Left hindlimb (tissue), 1 donor: Measurements from ENCODE around the gene POFUT1.
A peak's percentile ranks its signal among the peaks of the same experiment; 100 is the strongest.
"Not testable (repeated sequence)": the region's sequence is repeated elsewhere in the genome, so short reads cannot be mapped to it uniquely, and the experiment has no call there.

Experiments
- DNase-seq: peaks from one replicate; pipeline ENCODE4 v3.0.0-alpha.2; 2018

Gene POFUT1

GRCh38 chr20:32207626-32208498, at the start of gene POFUT1, which contains the start of gene PLAGL2:
Gene POFUT1 (plus strand): TSS chr20:32207880. CDS start chr20:32207942, 62 bp downstream.
Gene PLAGL2 (minus strand): TSS chr20:32207743. CDS start chr20:32202178, 5,565 bp downstream.
- DNase-seq: peak; percentile 91

DNA sequence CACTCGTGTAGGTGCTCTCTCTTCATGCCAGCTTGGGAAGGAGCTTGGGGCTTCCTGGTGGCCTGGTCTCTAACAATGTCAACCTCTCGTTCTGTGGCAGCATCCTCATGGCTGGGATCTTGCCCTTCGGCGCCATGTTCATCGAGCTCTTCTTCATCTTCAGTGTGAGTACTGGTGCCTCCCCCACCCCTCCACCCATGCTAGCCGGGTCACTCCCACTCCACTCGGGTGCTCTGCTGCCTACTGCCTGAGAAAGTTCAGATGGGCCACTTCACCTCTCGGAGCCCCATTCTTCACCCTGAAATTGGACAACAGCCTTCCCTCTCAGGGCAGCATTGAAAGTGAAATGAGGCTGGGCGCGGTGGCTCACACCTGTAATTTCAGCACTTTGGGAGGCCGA, 49.3 kb upstream of the POFUT1 start:
- no peak for DNase-seq

DNA sequence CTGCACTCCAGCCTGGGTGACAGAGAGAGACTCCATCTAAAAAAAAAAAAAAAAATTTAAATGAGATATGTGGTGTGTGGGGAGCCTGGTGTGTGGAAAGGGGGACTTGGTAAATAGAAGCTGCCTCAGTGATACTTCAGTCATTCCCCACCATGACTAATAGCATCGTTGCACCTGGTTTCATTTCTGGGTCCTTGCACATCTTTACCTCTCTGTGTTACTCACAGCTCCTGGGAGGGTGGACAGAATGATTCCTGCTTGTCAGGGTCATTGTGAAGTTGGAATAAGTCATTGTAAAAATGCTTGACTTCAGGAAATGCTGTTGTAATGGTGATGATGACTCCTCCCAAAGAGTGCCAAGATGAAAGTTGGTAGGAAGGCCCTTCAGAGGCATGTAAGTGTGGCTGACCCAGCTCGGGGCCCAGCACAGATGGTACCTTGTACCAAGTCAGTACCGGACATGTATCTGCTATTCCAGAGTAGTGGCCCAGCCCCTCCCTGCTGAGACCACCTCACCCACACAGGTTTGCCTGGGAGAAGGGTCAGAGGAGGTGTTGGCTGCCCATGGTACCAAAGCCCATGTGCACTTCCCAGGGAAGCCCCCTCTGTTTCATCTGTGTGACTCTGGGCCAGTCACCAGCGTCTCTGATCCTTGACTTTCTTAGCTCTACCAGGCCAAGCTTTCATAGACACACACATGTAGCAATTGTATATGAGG, 48.6 kb upstream of the POFUT1 start:
- DNase-seq: no peak

DNA sequence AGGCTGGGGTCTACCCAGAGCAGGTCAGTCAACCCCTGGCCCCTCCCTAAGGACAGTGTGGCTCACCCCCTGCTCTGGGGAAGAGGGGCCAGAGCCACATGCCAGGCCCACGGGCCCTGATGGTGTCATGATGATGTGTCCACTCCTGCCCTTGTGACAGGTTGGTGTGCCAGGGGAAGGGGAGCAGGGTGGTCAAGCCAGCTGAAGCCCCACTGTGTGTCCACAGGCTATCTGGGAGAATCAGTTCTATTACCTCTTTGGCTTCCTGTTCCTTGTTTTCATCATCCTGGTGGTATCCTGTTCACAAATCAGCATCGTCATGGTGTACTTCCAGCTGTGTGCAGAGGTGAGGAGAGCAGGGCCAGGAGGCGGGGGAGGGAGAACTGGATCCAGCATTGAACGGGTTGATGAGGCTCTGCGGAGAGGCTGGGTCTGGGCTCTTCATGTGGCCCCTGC, 47.9 kb upstream of the POFUT1 start:
- no peak for DNase-seq

DNA sequence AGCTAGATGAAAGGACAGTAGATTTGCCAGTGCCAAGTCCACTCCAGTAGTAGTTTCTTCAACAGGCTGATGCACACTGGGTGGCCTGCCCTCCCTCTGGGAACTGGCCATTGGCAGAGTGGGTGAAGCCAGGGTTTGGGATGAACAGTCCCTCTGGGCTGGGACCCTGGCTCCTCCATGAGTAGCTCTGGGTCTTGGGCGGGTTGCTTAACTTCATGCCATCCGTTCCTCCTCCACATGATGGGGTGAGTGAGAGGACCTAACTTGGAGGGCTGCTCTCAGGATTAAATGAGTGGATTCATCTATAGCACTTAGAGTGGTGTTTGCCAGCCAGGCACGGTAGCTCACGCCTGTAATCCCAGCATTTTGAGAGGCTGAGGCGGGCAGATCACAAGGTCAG, 47.3 kb upstream of the POFUT1 start:
- DNase-seq: no peak

GRCh38 chr20:32162351-32162750, 45.3 kb upstream of the POFUT1 start:
- DNase-seq: no peak

GRCh38 chr20:32163951-32164350, 43.7 kb upstream of the POFUT1 start:
- no peak for DNase-seq

GRCh38 chr20:32164984-32165735, 42.5 kb upstream of the POFUT1 start:
- no peak for DNase-seq

- DNase-seq: no peak
Observed at GRCh38 chr20:32165836-32166545, 41.7 kb upstream of the POFUT1 start.

- DNase-seq: no peak
Observed at GRCh38 chr20:32167552-32167951, 40.1 kb upstream of the POFUT1 start.

DNA sequence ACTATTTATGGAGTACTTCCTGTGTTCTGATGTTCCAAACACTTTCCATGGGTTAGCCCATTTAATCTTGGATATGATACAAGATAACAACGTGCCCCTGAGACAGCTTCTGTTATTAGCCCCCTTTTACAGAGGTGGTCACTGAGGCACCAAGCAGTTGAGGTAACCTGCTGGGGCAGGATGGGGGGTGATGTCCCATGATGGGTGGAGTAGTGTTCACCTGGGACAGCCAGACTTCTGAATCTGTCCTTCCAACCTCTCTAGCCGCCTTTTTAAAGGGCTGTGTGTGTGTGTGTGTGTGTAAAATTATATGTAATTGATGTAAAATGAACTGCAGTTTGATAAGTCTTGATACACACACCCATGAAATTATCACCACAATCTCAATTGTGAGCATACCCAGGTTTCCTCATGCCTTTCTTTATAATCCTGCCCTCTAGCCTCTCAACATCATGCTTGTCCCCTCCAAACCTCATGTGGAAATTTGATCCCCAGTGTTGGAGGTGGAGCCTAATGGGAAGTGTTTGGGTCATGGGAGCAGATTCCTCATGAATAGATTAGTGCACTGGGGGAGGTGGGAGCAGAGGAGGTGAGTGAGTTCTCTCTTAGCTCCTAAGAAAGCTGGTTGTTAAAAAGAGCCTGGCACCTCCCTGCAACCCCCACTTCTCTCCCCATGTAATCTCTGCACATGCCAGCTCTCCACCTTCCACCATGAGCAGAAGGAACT, 39.3 kb upstream of the POFUT1 start:
- no peak for DNase-seq

DNA sequence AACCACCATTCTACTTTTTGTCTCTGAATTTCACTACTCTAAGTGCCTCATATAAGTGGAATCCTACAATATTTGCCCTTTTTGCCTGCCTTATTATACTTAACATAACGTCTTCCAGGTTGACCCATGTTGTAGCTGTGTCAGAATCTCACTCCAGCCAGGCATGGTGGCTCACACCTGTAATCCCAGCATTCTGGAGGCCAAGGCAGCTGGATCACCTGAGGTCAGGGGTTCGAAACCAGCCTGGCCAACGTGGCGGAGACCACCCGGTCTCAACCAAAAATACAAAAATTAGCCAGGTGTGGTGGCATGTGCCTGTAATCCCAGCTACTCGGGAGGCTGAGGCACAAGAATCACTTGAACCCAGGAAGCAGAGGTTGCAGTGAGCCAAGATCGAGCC, 30.0 kb upstream of the POFUT1 start:
- not testable (repeated sequence) for DNase-seq

GRCh38 chr20:32179515-32179914, 28.2 kb upstream of the POFUT1 start:
- DNase-seq: no peak

- no peak for DNase-seq
Observed at GRCh38 chr20:32179934-32180333, 27.7 kb upstream of the POFUT1 start.

DNA sequence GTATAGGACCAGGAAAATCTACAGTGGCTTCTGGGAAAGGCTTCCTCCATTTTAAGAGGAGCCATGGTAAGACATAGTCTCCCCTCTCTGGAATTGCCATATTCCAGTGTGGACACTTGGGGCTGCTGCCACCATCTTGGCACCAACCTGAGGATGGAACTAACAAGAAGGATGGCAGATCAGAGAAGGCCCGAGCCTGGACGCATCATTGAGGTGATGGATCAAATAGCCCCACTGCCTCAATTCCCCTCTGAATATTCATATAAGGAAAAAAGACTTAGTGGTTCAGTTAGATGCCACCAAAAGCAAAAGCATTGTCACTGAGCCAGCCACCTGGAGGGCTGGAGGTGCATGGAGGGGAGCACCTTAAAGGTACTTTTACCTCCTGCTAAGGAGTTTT, 26.1 kb upstream of the POFUT1 start:
- no peak for DNase-seq

DNA sequence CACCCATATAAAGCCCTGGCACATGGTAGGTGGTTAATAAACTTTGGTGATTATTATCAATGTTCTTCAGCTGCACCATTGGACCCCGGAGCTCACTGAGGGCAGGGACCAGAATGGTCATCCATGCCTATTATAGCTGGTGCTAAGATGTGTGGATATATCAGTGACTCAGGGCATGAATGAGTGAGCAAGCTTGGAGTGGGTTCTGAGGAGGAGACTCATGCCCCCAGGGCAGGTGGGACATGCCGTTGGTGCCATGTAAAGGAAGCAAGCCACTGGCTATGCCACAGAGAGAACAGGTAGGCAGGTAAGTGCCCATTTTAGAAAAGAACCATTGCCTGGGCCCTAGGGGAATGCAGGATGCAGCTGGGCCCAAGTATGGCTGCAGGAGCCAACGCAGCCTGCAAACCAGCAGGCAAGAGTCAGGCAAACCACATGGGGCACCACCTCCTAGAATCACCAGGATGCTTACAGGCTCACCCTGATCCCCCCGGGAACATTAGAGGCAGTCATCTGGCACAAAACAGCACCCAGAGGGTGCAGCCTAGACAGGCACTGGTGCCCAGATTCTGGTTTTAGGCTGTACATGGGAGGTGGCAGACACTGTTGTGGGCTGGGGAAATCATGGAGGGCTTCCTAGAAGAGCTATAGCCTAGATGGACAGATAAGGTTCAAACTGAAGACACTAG, 23.6 kb upstream of the POFUT1 start:
- DNase-seq: no peak

GRCh38 chr20:32184961-32185603, 22.6 kb upstream of the POFUT1 start:
- DNase-seq: no peak

GRCh38 chr20:32186506-32186905, 21.2 kb upstream of the POFUT1 start:
- no peak for DNase-seq

DNA sequence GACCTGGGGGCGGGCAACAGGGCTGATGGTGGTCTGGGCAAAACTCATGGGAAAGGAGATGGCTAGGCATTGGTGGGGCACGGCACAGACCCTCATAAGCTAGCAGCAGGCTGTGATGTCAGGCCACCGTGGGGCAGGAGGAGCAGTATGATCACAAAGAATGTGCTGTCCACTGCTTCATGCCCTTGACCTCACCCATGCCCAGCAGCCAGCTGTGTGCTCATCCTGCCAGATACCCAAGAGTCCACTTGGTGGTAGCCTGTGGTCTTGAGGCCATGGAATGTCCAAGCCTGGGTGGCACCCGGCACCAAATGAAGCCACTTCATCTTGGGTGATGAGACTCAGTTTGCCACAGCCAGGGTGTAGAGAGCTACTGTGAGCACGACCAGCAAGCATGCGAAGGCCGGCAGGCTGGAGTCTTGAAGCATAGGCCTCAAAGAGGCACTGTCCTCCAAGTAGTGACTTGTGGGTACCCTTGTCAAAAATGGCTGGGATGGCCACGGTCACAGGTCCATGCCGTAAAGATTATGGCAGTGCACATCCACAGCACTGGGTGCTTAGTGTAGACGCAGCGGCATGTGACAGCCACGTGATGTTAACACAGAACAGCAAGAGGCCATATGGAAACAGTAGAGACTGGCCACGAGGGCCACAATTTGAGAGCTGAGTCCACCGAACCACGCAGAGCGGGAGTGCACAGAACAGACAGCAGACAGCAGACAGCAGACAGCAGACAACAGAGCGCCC, 19.1 kb upstream of the POFUT1 start:
- DNase-seq: no peak

DNA sequence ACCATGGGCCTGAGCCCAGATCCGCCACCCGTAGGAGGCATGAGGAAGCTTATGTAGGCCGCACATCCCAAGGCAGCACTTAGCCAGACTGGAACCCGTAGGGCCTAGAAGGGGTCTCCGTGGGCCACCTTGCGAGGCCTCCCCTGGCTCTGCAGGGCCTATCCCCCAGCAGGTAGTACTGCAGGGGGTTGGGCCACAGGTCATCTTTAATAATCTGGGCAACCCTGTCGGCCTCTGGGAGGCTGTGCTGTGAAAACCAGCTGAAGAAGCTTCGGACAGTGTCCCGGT, 18.6 kb upstream of the POFUT1 start:
- DNase-seq: no peak
